Trophoblast cell (in vitro differentiated cells and primary cell): ENCODE results near the gene HAX1.
A peak's percentile ranks its signal among the peaks of the same experiment; 100 is the strongest.

ENCODE experiments used
- DNase-seq, 2 donors: peaks; one replicate each; pipeline ENCODE4 v3.0.0-alpha.2; 2016
- H2AFZ ChIP-seq: 2 replicates; pipeline ENCODE4 v1.6.1; 2013; ENCODE audit warnings: low read length, moderate library complexity, mild to moderate bottlenecking; ENCODE audit not compliant: insufficient read depth, poor library complexity
- H2AK5ac ChIP-seq: 2 replicates; pipeline ENCODE4 v1.6.1; 2013; ENCODE audit warnings: mild to moderate bottlenecking, low read length
- H2BK120ac ChIP-seq: 2 replicates; pipeline ENCODE4 v1.6.1; 2013; ENCODE audit warnings: low read length, mild to moderate bottlenecking, moderate library complexity; ENCODE audit not compliant: insufficient read depth, poor library complexity
- H2BK12ac ChIP-seq: 2 replicates; pipeline ENCODE4 v1.6.1; 2013; ENCODE audit warnings: mild to moderate bottlenecking, low read length, moderate library complexity
- H2BK5ac ChIP-seq: 2 replicates; pipeline ENCODE4 v1.6.1; 2013; ENCODE audit warnings: low read length, low read depth, moderate library complexity, mild to moderate bottlenecking; ENCODE audit not compliant: poor library complexity
- H3K14ac ChIP-seq: 2 replicates; pipeline ENCODE4 v1.6.1; 2013; ENCODE audit warnings: mild to moderate bottlenecking, low read length
- H3K18ac ChIP-seq: 2 replicates; pipeline ENCODE4 v1.6.1; 2013; ENCODE audit warnings: mild to moderate bottlenecking, low read length
- H3K23ac ChIP-seq: 2 replicates; pipeline ENCODE4 v1.6.1; 2013; ENCODE audit warnings: low read length
- H3K27ac ChIP-seq: 2 replicates; pipeline ENCODE4 v1.5.1; 2013; ENCODE audit warnings: low read depth, mild to moderate bottlenecking, inconsistent platforms, low read length, moderate library complexity
- H3K27me3 ChIP-seq: 2 replicates; pipeline ENCODE4 v1.6.1; 2013; ENCODE audit warnings: inconsistent platforms, mild to moderate bottlenecking, low read length, moderate library complexity; ENCODE audit not compliant: insufficient read depth
- H3K36me3 ChIP-seq, 2 experiments: 1 replicate in 1 of 2; 2 replicates in 1 of 2; pipeline ENCODE4 v1.6.1; 2013; ENCODE audit warnings: low read length in 2 of 2, mild to moderate bottlenecking in 2 of 2, moderate library complexity in 1 of 2; ENCODE audit not compliant: insufficient read depth in 2 of 2, control insufficient read depth in 1 of 2
- H3K4ac ChIP-seq: 2 replicates; pipeline ENCODE4 v1.6.1; 2013; ENCODE audit warnings: low read depth, mild to moderate bottlenecking, low read length, moderate library complexity
- H3K4me1 ChIP-seq, 2 experiments: 1 replicate in 1 of 2; 2 replicates in 1 of 2; pipeline ENCODE4 v1.6.1; 2013; ENCODE audit warnings: low read length in 2 of 2, mild to moderate bottlenecking in 2 of 2, moderate library complexity in 1 of 2; ENCODE audit not compliant: insufficient read depth in 2 of 2, control insufficient read depth in 1 of 2
- H3K4me2 ChIP-seq: 2 replicates; pipeline ENCODE4 v1.6.1; 2013; ENCODE audit warnings: inconsistent platforms, mild to moderate bottlenecking, low read length, moderate library complexity
- H3K4me3 ChIP-seq: 2 replicates; pipeline ENCODE4 v1.5.1; 2013; ENCODE audit warnings: mild to moderate bottlenecking, low read depth, low read length, inconsistent platforms
- H3K79me1 ChIP-seq: one replicate; pipeline ENCODE4 v1.6.1; 2013; ENCODE audit warnings: low read length
- H3K79me2 ChIP-seq: 2 replicates; pipeline ENCODE4 v1.6.1; 2013; ENCODE audit warnings: low read length, mild to moderate bottlenecking; ENCODE audit not compliant: control insufficient read depth, insufficient read depth, poor library complexity
- H3K9ac ChIP-seq: 2 replicates; pipeline ENCODE4 v1.6.1; 2013; ENCODE audit warnings: mild to moderate bottlenecking, low read length
- H3K9me3 ChIP-seq: 2 replicates; pipeline ENCODE4 v1.6.1; 2013; ENCODE audit warnings: low read depth, mild to moderate bottlenecking, control low read depth, inconsistent platforms, low read length; ENCODE audit not compliant: insufficient read depth
- H4K12ac ChIP-seq: 2 replicates; pipeline ENCODE4 v1.6.1; 2013; ENCODE audit warnings: low read depth, mild to moderate bottlenecking, low read length, moderate library complexity
- H4K8ac ChIP-seq: 2 replicates; pipeline ENCODE4 v1.6.1; 2013; ENCODE audit warnings: low read depth, mild to moderate bottlenecking, low read length, moderate library complexity
- H4K91ac ChIP-seq: one replicate; pipeline ENCODE4 v1.6.1; 2013; ENCODE audit warnings: low read depth, mild to moderate bottlenecking, low read length, moderate library complexity
- WGBS: extraction: QIAGEN DNeasy Blood & Tissue Kit; methylation state at CpG from one replicate; pipeline ENCODE4 v1.1.7; 2013; ENCODE audit warnings: missing lambda C conversion rate; ENCODE audit not compliant: insufficient read length, insufficient coverage; ENCODE audit errors: extremely low coverage; 5-methylcytosine and 5-hydroxymethylcytosine counted together

HAX1 gene

GRCh38 chr1:154263465-154264332 lies 8.7 kb upstream of the HAX1 start:
- Histone ChIP-seq H3K36me3 (peaks cover 29 to 62% of the 10 kb centered on the region in 2 experiments), H3K14ac (no peak overlapping the region), H3K23ac (no peak overlapping the region), H3K4me3 (no peak overlapping the region), H2BK12ac (no peak overlapping the region), H2BK5ac (no peak overlapping the region), H3K4ac (no peak overlapping the region), H4K12ac (no peak overlapping the region), H3K9me3 (no peaks in the 10 kb centered on the region), H3K27ac (no peak overlapping the region), H3K18ac (no peak overlapping the region), H3K4me2 (no peak overlapping the region), H4K8ac (no peak overlapping the region), H3K9ac (no peak overlapping the region), H2BK120ac (no peak overlapping the region), H2AFZ (no peak overlapping the region), H2AK5ac (no peak overlapping the region), H3K4me1 (no peaks in the 10 kb centered on the region), H3K79me2 (no peaks in the 10 kb centered on the region), H4K91ac (no peak overlapping the region), H3K27me3 (no peaks in the 10 kb centered on the region), H3K79me1 (no peaks in the 10 kb centered on the region)
- peak in 1 of 2 donors; percentile 65 for DNase-seq
- no CpG with 5 or more reads among the region's 6 CpGs for WGBS

GRCh38 chr1:154264454-154264853 lies 8.0 kb upstream of the HAX1 start:
- H3K9me3 ChIP-seq: no peaks in the 10 kb centered on the region
- H2AFZ ChIP-seq: no peak overlapping the region
- H3K27ac ChIP-seq: no peak overlapping the region
- no peak overlapping the region for H3K18ac ChIP-seq
- H4K91ac ChIP-seq: no peak overlapping the region
- H3K9ac ChIP-seq: no peak overlapping the region
- H4K8ac ChIP-seq: no peak overlapping the region
- H2BK12ac ChIP-seq: no peak overlapping the region
- no peak overlapping the region for H3K4me3 ChIP-seq
- no peak for DNase-seq
- WGBS: no CpG with 5 or more reads among the region's 1 CpG
- no peak overlapping the region for H2BK120ac ChIP-seq
- H2BK5ac ChIP-seq: no peak overlapping the region
- H3K36me3 ChIP-seq: peaks cover 33 to 66% of the 10 kb centered on the region in 2 experiments
- H2AK5ac ChIP-seq: no peak overlapping the region
- H3K4ac ChIP-seq: no peak overlapping the region
- no peak overlapping the region for H4K12ac ChIP-seq
- no peaks in the 10 kb centered on the region for H3K4me1 ChIP-seq
- H3K79me2 ChIP-seq: no peaks in the 10 kb centered on the region
- H3K4me2 ChIP-seq: no peak overlapping the region
- H3K79me1 ChIP-seq: no peaks in the 10 kb centered on the region
- H3K27me3 ChIP-seq: no peaks in the 10 kb centered on the region
- H3K14ac ChIP-seq: no peak overlapping the region
- no peak overlapping the region for H3K23ac ChIP-seq

DNA sequence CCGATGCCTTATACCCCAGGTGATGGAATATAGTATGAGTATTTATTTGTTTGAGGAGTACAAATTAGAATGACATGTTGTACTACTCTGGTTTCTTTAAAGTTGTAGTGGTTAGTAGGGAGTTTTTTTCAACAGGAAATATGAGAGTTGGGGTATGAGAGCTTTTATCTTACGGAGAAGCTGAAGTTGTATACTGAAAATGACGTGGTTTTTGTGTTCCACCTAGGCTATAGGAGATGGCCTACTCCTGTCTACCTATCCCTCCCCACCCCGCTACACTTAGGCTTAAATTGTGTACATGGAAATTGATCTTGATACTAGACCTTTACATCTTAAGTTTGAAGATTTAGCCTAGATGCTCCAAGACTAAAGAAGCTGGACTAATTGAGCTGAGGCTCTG lies 6.8 kb upstream of the HAX1 start:
- no peak overlapping the region for H3K9ac ChIP-seq
- no peak overlapping the region for H3K4me2 ChIP-seq
- no peaks in the 10 kb centered on the region for H3K4me1 ChIP-seq
- WGBS: no CpG with 5 or more reads among the region's 4 CpGs
- no peaks in the 10 kb centered on the region for H3K9me3 ChIP-seq
- no peak overlapping the region for H2AK5ac ChIP-seq
- no peak overlapping the region for H3K14ac ChIP-seq
- no peak overlapping the region for H4K12ac ChIP-seq
- H2BK12ac ChIP-seq: no peak overlapping the region
- no peak overlapping the region for H4K8ac ChIP-seq
- H3K27me3 ChIP-seq: no peaks in the 10 kb centered on the region
- H3K27ac ChIP-seq: no peak overlapping the region
- DNase-seq: no peak
- H3K79me1 ChIP-seq: no peaks in the 10 kb centered on the region
- H4K91ac ChIP-seq: no peak overlapping the region
- no peak overlapping the region for H2BK5ac ChIP-seq
- no peak overlapping the region for H3K4me3 ChIP-seq
- no peaks in the 10 kb centered on the region for H3K79me2 ChIP-seq
- H2AFZ ChIP-seq: no peak overlapping the region
- H3K36me3 ChIP-seq: peaks cover 33 to 62% of the 10 kb centered on the region in 2 experiments
- H2BK120ac ChIP-seq: no peak overlapping the region
- no peak overlapping the region for H3K23ac ChIP-seq
- no peak overlapping the region for H3K18ac ChIP-seq
- no peak overlapping the region for H3K4ac ChIP-seq

GRCh38 chr1:154270833-154271232 lies 1.6 kb upstream of the HAX1 start:
- no peak overlapping the region for H3K27ac ChIP-seq
- no peak overlapping the region for H3K18ac ChIP-seq
- H3K14ac ChIP-seq: no peak overlapping the region
- H3K79me1 ChIP-seq: peaks cover 5% of the 10 kb centered on the region
- peaks cover 26 to 37% of the 10 kb centered on the region in 2 experiments for H3K36me3 ChIP-seq
- no peak for DNase-seq
- no peak overlapping the region for H2AK5ac ChIP-seq
- no peak overlapping the region for H3K4me3 ChIP-seq
- H4K12ac ChIP-seq: no peak overlapping the region
- H2BK12ac ChIP-seq: no peak overlapping the region
- no peaks in the 10 kb centered on the region for H3K27me3 ChIP-seq
- no peak overlapping the region for H3K4me2 ChIP-seq
- H3K23ac ChIP-seq: no peak overlapping the region
- H2BK120ac ChIP-seq: no peak overlapping the region
- no peak overlapping the region for H3K9ac ChIP-seq
- peaks cover 4% of the 10 kb centered on the region for H3K79me2 ChIP-seq
- H4K91ac ChIP-seq: no peak overlapping the region
- H3K9me3 ChIP-seq: no peaks in the 10 kb centered on the region
- peaks cover 2 to 4% of the 10 kb centered on the region in 2 experiments for H3K4me1 ChIP-seq
- no peak overlapping the region for H4K8ac ChIP-seq
- no CpG with 5 or more reads among the region's 5 CpGs for WGBS
- no peak overlapping the region for H2AFZ ChIP-seq
- H2BK5ac ChIP-seq: no peak overlapping the region
- no peak overlapping the region for H3K4ac ChIP-seq
